Panc1 (cell line): Measurements from ENCODE around the gene TEK.

Experiments
- CTCF ChIP-seq: fragments of 450-650 bp; IDR thresholded peaks from 2 replicates; pipeline ENCODE4 v1.5.1; 2017; ENCODE audit warnings: mild to moderate bottlenecking
- TCF7L2 ChIP-seq: IDR thresholded peaks from 2 replicates; pipeline ENCODE4 v1.6.1; 2011; ENCODE audit warnings: mild to moderate bottlenecking, low read depth, low read length, inconsistent platforms

GRCh38 chr9:27184556-27185351, 75.7 kb downstream of the TEK start:
- TF ChIP-seq CTCF (no peak), TCF7L2 (no peak)
